GF-D8 (cell line): Measurements from ENCODE around the gene CLCN6.

Experiments used
- DNase-seq: peaks from one replicate; lab custom pipeline; 2025; lab: John Stamatoyannopoulos, UW

CLCN6 gene

GRCh38 chr1:11880181-11880575 is 74.2 kb downstream of the CLCN6 start:
- no peak for DNase-seq

GRCh38 chr1:11880911-11881748 is 75.1 kb downstream of the CLCN6 start:
- DNase-seq: no peak

- DNase-seq: no peak
Observed at GRCh38 chr1:11881749-11882441, 75.9 kb downstream of the CLCN6 start.

GRCh38 chr1:11882814-11883538 is 77.0 kb downstream of the CLCN6 start:
- no peak for DNase-seq

- no peak for DNase-seq
Observed at GRCh38 chr1:11885916-11886315, 79.9 kb downstream of the CLCN6 start.

- DNase-seq: no peak
Observed at GRCh38 chr1:11886986-11887665, 81.1 kb downstream of the CLCN6 start.

- no peak for DNase-seq
Observed at GRCh38 chr1:11887666-11888007, 81.6 kb downstream of the CLCN6 start.

- no peak for DNase-seq
Observed at GRCh38 chr1:11888206-11888876, 82.3 kb downstream of the CLCN6 start.

GRCh38 chr1:11888877-11889208 is 82.9 kb downstream of the CLCN6 start:
- no peak for DNase-seq

- no peak for DNase-seq
Observed at GRCh38 chr1:11891433-11892186, 85.6 kb downstream of the CLCN6 start.
